ENCODE results near the gene KRTAP12-3.
"Not testable (repeated sequence)": the region's sequence is repeated elsewhere in the genome, so short reads cannot be mapped to it uniquely, and the experiment has no call there.

Gene KRTAP12-3

GRCh38 chr21:44619886-44620285, 37.8 kb upstream of the KRTAP12-3 start:
- Histone ChIP-seq H3K9ac (ENCODE audit: insufficient read length) (no peak overlapping the region), H3K27ac (no peak overlapping the region), H3K36me3 (ENCODE audit: insufficient read depth, low read length) (0 out of 2 replicates have a peak, but pooled peaks cover 8% of the 10 kb centered on the region), H3K4me3 (no peak overlapping the region), H3K9me3 (ENCODE audit: low read depth, low read length) (peaks cover 13% of the 10 kb centered on the region)
- TF ChIP-seq POLR2AphosphoS5 (IDR thresholded peaks at IDR 0.05; ENCODE audit: borderline replicate concordance, low read depth, low read length) (no peak), FOXP2 (optimal IDR thresholded peaks at IDR 0.05; ENCODE audit: control extremely low read depth, extremely low read length, insufficient read depth) (no peak)
- DNase-seq (ENCODE audit: low read depth, low spot score) = no peak

- Histone ChIP-seq H3K27ac (no peak overlapping the region), H3K9me3 (ENCODE audit: low read depth, low read length) (peaks cover 15% of the 10 kb centered on the region), H3K9ac (ENCODE audit: insufficient read length) (no peak overlapping the region), H3K36me3 (ENCODE audit: insufficient read depth, low read length) (0 out of 2 replicates have a peak, but pooled peaks cover 8% of the 10 kb centered on the region), H3K4me3 (no peak overlapping the region)
- no peak for DNase-seq (ENCODE audit: low read depth, low spot score)
- no peak for TF ChIP-seq FOXP2 (optimal IDR thresholded peaks at IDR 0.05; ENCODE audit: control extremely low read depth, extremely low read length, insufficient read depth)
- no peak for TF ChIP-seq POLR2AphosphoS5 (IDR thresholded peaks at IDR 0.05; ENCODE audit: borderline replicate concordance, low read depth, low read length)
- TF ChIP-seq EZH2 (IDR thresholded peaks at IDR 0.05) = no peak
These were observed 34.2 kb upstream of the KRTAP12-3 start for GRCh38 chr21:44623575-44623974.

- no peak overlapping the region for H3K4me3 ChIP-seq
- H3K27ac ChIP-seq = no peak overlapping the region
- TF ChIP-seq EZH2 (IDR thresholded peaks at IDR 0.05) (no peak), POLR2AphosphoS5 (IDR thresholded peaks at IDR 0.05; ENCODE audit: borderline replicate concordance, low read depth, low read length) (no peak)
- H3K9me3 ChIP-seq (ENCODE audit: low read depth, low read length) = peaks cover 10% of the 10 kb centered on the region
- peaks cover 16% of the 10 kb centered on the region; the same call in 1 of the 2 replicates for H3K36me3 ChIP-seq (ENCODE audit: insufficient read depth, low read length)
- H3K9ac ChIP-seq (ENCODE audit: insufficient read length) = no peak overlapping the region
- no peak for DNase-seq (ENCODE audit: low read depth, low spot score)
These were observed 32.0 kb upstream of the KRTAP12-3 start for GRCh38 chr21:44625756-44626155.

- Histone ChIP-seq H3K9me3 (ENCODE audit: low read depth, low read length) (peaks cover 10% of the 10 kb centered on the region), H3K36me3 (ENCODE audit: insufficient read depth, low read length) (peaks cover 16% of the 10 kb centered on the region; the same call in 1 of the 2 replicates), H3K9ac (ENCODE audit: insufficient read length) (no peak overlapping the region), H3K27ac (no peak overlapping the region), H3K4me3 (no peak overlapping the region)
- TF ChIP-seq EZH2 (IDR thresholded peaks at IDR 0.05) = no peak
- TF ChIP-seq FOXP2 (optimal IDR thresholded peaks at IDR 0.05; ENCODE audit: control extremely low read depth, extremely low read length, insufficient read depth) = no peak
- TF ChIP-seq POLR2AphosphoS5 (IDR thresholded peaks at IDR 0.05; ENCODE audit: borderline replicate concordance, low read depth, low read length) = no peak
- no peak for DNase-seq (ENCODE audit: low read depth, low spot score)
These were observed 31.5 kb upstream of the KRTAP12-3 start for GRCh38 chr21:44626262-44626661.

- H3K27ac ChIP-seq = no peak within 1 kb of the TSS
- H3K36me3 ChIP-seq (ENCODE audit: insufficient read depth, low read length) = peaks cover 16% of the 10 kb centered on the region; the same call in 1 of the 2 replicates
- TF ChIP-seq FOXP2 (optimal IDR thresholded peaks at IDR 0.05; ENCODE audit: control extremely low read depth, extremely low read length, insufficient read depth) = no peak
- TF ChIP-seq POLR2AphosphoS5 (IDR thresholded peaks at IDR 0.05; ENCODE audit: borderline replicate concordance, low read depth, low read length) = no peak
- TF ChIP-seq EZH2 (IDR thresholded peaks at IDR 0.05) = no peak
- no peak for DNase-seq (ENCODE audit: low read depth, low spot score)
- peaks cover 10% of the 10 kb centered on the region for H3K9me3 ChIP-seq (ENCODE audit: low read depth, low read length)
- H3K4me3 ChIP-seq = no peak within 1 kb of the TSS
- H3K9ac ChIP-seq (ENCODE audit: insufficient read length) = no peak within 1 kb of the TSS
These were observed 31.0 kb upstream of the KRTAP12-3 start, which contains the start of gene KRTAP10-9 for GRCh38 chr21:44626673-44627143. KRTAP10-9 (plus strand) TSS chr21:44627093; CDS start chr21:44627172, 79 bp downstream.

GRCh38 chr21:44627181-44627822, 30.4 kb upstream of the KRTAP12-3 start:
- H3K9ac ChIP-seq (ENCODE audit: insufficient read length); H3K9me3 ChIP-seq (ENCODE audit: low read depth, low read length); H3K4me3 ChIP-seq; H3K27ac ChIP-seq; DNase-seq (ENCODE audit: low read depth, low spot score): not testable (repeated sequence)
- H3K36me3 ChIP-seq (ENCODE audit: insufficient read depth, low read length) = peaks cover 19% of the 10 kb centered on the region

GRCh38 chr21:44627831-44628233, 29.9 kb upstream of the KRTAP12-3 start:
- not testable (repeated sequence) for DNase-seq (ENCODE audit: low read depth, low spot score); H3K9ac ChIP-seq (ENCODE audit: insufficient read length); H3K4me3 ChIP-seq; H3K27ac ChIP-seq; H3K9me3 ChIP-seq (ENCODE audit: low read depth, low read length)
- peaks cover 19% of the 10 kb centered on the region for H3K36me3 ChIP-seq (ENCODE audit: insufficient read depth, low read length)

GRCh38 chr21:44628707-44629391, 28.9 kb upstream of the KRTAP12-3 start:
- H3K9me3 ChIP-seq (ENCODE audit: low read depth, low read length) = peaks cover 4% of the 10 kb centered on the region; the same call in 1 of the 2 replicates
- H3K36me3 ChIP-seq (ENCODE audit: insufficient read depth, low read length) = peaks cover 19% of the 10 kb centered on the region
- no peak overlapping the region for H3K27ac ChIP-seq
- H3K4me3 ChIP-seq = no peak overlapping the region
- DNase-seq (ENCODE audit: low read depth, low spot score) = no peak
- no peak overlapping the region for H3K9ac ChIP-seq (ENCODE audit: insufficient read length)
- TF ChIP-seq POLR2AphosphoS5 (IDR thresholded peaks at IDR 0.05; ENCODE audit: borderline replicate concordance, low read depth, low read length) (no peak), FOXP2 (optimal IDR thresholded peaks at IDR 0.05; ENCODE audit: control extremely low read depth, extremely low read length, insufficient read depth) (no peak), EZH2 (IDR thresholded peaks at IDR 0.05) (no peak)

- Histone ChIP-seq H3K9ac (ENCODE audit: insufficient read length) (no peak overlapping the region), H3K36me3 (ENCODE audit: insufficient read depth, low read length) (peaks cover 19% of the 10 kb centered on the region), H3K4me3 (no peak overlapping the region), H3K27ac (no peak overlapping the region), H3K9me3 (ENCODE audit: low read depth, low read length) (no peaks in the 10 kb centered on the region)
- DNase-seq (ENCODE audit: low read depth, low spot score) = no peak
- TF ChIP-seq POLR2AphosphoS5 (IDR thresholded peaks at IDR 0.05; ENCODE audit: borderline replicate concordance, low read depth, low read length) (no peak), EZH2 (IDR thresholded peaks at IDR 0.05) (no peak), FOXP2 (optimal IDR thresholded peaks at IDR 0.05; ENCODE audit: control extremely low read depth, extremely low read length, insufficient read depth) (no peak)
These were observed 27.3 kb upstream of the KRTAP12-3 start for GRCh38 chr21:44630440-44630839.

Measured in SK-N-MC (cell line).